ENCODE data around the gene SYNPR.

Gene SYNPR

DNA sequence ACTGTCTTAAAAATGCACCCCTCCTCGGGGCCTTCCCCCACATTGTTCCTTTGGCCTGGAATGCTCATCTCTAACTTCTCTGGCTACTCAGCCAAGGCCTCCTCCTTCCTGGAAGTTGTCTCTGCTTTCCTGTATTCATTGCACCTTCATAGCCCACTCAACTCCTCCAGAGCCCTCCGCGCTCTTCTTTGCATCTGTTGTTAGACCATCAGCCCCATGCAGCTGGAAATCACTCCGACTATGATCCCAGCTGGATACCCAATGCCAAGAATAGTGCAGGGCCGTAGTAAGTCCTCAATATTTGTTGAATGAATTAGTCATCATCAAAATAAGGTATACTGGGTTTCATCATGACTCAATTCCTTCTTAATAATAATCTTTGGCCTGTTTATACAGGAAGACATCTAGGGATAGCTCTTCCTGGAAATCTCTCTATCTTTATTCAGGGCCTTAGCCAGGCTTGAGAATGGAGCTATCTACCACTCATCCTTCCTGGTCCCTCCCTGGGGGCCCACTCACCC, 112.7 kb downstream of the SYNPR start:
- Mint-ChIP-seq H3K36me3 (no peaks in the 10 kb centered on the region), H3K27me3 (no peaks in the 10 kb centered on the region), H3K27ac (no peak overlapping the region), H3K9me3 (no peaks in the 10 kb centered on the region), H3K4me3 (no peak overlapping the region), H3K4me1 (no peaks in the 10 kb centered on the region)

DNA sequence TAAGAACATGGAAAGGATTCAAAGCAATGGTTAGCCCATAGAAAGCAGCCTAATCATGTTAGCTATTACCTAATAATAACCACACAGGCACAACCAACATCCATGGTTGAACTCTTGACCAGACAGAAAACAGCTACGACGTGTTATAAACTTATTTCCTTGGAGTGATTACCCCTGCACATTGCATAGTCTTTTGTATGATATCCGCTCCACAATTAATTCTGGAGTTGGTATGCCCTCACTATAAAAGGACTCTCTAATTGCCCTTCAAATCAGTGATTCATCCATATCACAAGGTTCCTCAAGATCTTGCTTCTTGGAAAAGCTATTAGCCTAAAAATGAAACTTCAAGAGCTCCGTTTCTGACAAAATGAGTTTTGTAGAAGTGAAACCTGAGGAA, 117.9 kb downstream of the SYNPR start:
- no peaks in the 10 kb centered on the region for H3K27me3 Mint-ChIP-seq
- H3K27ac Mint-ChIP-seq, result no peak overlapping the region
- H3K9me3 Mint-ChIP-seq, result no peaks in the 10 kb centered on the region
- H3K36me3 Mint-ChIP-seq, result no peaks in the 10 kb centered on the region
- H3K4me3 Mint-ChIP-seq, result no peak overlapping the region
- no peaks in the 10 kb centered on the region for H3K4me1 Mint-ChIP-seq

DNA sequence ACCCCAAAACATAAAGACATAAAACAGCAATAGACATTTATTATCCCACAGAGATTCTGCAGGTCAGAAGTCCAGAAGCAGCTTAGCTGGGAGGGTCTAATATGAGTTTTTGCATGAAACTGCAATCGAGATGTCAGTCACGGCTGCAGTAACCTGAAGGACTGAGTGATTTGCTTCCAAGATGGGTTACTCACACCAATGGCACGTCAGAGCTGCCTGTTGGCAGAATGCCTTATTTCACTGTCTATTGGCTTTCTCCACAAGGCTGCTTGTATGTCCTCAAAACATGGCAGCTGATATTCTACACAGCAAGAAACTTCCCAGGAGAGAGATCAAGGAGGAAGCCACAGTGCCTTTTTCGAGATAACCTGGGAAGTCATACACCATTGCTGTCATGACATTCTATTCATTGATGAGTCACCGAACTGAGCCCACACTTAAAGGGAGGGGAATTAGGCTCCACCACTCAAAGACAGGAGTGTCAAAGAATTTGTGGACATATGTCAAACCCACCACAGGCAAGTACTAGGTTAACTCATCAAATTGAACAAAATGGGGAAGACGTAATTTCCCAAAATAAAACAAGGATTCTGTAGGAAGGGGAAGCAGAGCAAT, 122.2 kb downstream of the SYNPR start:
- no peaks in the 10 kb centered on the region for H3K4me1 Mint-ChIP-seq
- no peak overlapping the region for H3K4me3 Mint-ChIP-seq
- no peaks in the 10 kb centered on the region for H3K27me3 Mint-ChIP-seq
- H3K27ac Mint-ChIP-seq, result no peak overlapping the region
- no peaks in the 10 kb centered on the region for H3K36me3 Mint-ChIP-seq
- H3K9me3 Mint-ChIP-seq, result no peaks in the 10 kb centered on the region

DNA sequence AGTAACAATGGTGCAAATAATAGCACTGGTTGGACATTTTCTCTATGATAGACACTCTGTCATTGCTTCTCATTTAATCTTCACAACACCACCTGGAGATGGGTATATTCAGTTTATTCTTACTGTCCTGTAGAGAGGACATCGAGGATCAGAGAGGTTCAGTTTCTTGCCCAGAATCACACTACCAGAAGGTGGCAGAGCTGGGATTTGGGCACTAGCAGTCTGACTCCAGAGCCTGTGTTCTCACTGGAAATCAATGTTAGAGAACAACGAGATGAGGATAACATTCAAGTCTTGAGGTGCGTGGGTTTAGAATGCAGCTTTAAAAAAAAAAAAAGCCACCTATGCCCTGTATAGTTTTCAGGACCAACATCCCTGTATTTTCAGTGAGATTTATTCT, 127.8 kb downstream of the SYNPR start:
- Mint-ChIP-seq H3K4me1 (no peaks in the 10 kb centered on the region), H3K4me3 (no peak overlapping the region), H3K36me3 (no peaks in the 10 kb centered on the region), H3K27me3 (peaks cover 2% of the 10 kb centered on the region), H3K27ac (no peak overlapping the region), H3K9me3 (peaks cover 5% of the 10 kb centered on the region)

DNA sequence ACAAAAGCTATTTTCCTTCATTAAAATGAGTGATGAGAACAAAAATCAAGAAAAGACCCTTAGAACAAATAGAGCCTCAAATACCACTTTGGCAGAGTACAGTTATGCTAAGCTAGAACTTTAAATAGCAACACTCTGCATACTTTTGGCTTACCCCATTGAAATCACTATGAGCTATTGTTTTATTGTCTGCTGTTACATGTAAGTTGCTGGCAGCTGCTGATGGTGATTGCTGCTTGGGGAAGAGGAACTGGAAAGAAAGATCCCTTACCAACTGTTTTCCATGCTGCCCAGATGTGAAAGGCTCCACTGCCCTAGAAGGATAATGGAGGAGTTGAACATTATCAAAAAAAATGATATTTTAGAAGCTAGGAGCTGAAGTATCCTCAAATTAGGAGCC, 135.4 kb downstream of the SYNPR start:
- H3K4me1 Mint-ChIP-seq, result no peaks in the 10 kb centered on the region
- no peak overlapping the region for H3K4me3 Mint-ChIP-seq
- H3K36me3 Mint-ChIP-seq, result no peaks in the 10 kb centered on the region
- peaks cover 2% of the 10 kb centered on the region for H3K27me3 Mint-ChIP-seq
- H3K27ac Mint-ChIP-seq, result no peak overlapping the region
- H3K9me3 Mint-ChIP-seq, result peaks cover 5% of the 10 kb centered on the region

DNA sequence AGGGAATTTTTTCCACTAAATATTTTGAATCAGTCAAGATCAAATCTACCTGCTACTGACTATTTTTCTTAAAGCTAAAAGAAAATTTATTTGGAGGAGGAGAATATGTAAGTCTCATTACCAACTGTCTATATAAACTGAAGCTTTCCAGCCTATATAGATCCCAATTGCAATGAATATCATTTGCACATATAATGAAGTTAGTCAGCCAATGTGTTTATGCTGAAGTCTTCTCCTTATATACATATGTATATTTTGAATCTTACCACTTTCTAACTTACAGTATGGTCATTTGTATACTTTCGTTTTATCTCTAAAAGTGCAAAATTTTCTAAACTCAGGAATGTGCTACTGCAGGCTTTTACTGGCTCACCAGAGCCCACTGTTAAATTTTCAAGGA, 136.5 kb downstream of the SYNPR start:
- Mint-ChIP-seq H3K27ac (no peak overlapping the region), H3K9me3 (no peaks in the 10 kb centered on the region), H3K4me3 (no peak overlapping the region), H3K36me3 (no peaks in the 10 kb centered on the region), H3K4me1 (no peaks in the 10 kb centered on the region), H3K27me3 (no peaks in the 10 kb centered on the region)

DNA sequence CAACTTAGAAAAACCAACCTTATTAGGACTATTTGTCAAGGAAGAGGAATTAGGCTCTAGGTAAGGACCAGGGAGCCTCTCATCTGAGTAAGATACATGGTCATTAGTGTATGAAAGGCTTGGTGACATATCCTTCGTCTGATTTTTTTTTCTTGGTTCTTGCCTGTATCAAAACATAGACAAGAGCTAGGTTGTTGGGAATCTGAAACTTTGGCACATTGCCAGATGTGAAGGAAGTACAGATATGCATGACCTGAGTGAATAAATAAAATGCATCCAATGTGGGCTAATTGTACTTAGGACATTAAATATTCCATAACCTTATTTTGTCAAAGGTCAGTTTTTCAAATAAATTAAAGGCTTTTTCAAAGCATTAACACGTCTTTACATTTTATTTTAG, 151.8 kb downstream of the SYNPR start:
- no peaks in the 10 kb centered on the region for H3K9me3 Mint-ChIP-seq
- H3K27me3 Mint-ChIP-seq, result no peaks in the 10 kb centered on the region
- no peak overlapping the region for H3K27ac Mint-ChIP-seq
- no peaks in the 10 kb centered on the region for H3K36me3 Mint-ChIP-seq
- H3K4me1 Mint-ChIP-seq, result no peaks in the 10 kb centered on the region
- H3K4me3 Mint-ChIP-seq, result no peak overlapping the region

DNA sequence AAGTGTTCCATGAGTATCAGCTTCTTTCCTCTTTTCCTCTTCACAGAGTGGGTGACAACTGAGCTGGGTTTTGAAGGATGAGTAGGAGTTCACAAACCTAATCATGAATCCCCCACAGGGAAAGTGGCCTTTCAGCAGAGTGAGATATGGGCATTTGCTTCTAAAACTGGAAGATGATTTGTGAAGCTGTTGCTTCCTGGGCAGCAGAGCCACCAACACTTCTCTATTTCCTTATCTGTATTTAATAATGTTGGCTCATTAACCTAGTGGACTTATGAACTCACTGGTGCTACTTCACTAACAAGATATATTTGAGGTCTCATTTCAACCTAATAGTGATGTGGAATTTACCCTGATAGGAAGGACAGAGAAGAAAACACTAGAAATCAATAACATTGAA, 152.8 kb downstream of the SYNPR start:
- Mint-ChIP-seq H3K4me1 (no peaks in the 10 kb centered on the region), H3K27me3 (no peaks in the 10 kb centered on the region), H3K36me3 (no peaks in the 10 kb centered on the region), H3K4me3 (no peak overlapping the region), H3K9me3 (no peaks in the 10 kb centered on the region), H3K27ac (no peak overlapping the region)

DNA sequence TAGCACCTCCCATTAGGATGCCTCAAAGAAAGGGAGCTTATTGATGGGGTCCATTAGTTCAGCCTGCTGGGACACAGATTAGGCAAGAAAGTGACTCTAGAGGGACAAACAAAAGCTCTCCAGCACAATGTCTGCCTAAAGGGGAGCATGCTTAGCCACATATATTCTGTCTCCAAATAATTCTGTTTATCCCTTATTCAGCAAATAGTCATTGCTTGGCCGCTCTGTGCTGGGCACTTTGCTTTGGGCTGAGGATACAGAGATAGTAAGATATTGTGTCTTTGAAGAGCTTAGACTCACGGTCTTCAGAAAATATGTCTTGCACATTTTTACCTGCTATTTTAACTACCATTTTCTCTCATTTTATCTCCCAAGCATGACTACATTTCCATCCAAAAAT, 159.8 kb downstream of the SYNPR start:
- H3K36me3 Mint-ChIP-seq, result no peaks in the 10 kb centered on the region
- H3K4me1 Mint-ChIP-seq, result no peaks in the 10 kb centered on the region
- H3K9me3 Mint-ChIP-seq, result no peaks in the 10 kb centered on the region
- H3K27me3 Mint-ChIP-seq, result no peaks in the 10 kb centered on the region
- H3K27ac Mint-ChIP-seq, result no peak overlapping the region
- no peak overlapping the region for H3K4me3 Mint-ChIP-seq

DNA sequence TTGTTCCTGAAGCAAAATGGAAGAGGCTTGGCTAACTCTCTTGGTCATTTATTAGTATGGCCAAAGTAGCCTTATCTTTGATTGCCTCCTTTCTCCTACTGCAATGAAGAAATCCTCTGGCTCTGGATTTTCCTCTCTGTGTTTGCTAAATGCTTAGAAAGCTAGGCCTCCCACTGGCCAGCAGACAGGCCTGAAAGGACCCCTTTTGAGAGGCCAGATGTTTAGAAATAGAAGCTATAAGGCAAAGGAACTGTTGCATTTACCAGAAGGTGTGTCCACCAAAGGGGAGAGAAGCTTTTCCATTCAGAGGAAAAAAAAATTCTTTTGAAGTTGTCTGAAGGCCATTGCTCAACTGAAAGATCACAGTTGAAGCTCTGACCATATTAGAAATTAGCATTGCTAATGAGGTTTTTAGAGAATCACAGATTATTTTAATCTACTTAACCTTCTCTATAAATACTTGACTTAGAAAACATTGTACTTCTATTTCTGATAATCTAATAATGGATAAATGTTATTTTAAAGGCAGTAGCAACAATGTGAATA, 160.8 kb downstream of the SYNPR start:
- Mint-ChIP-seq H3K4me1 (no peaks in the 10 kb centered on the region), H3K9me3 (no peaks in the 10 kb centered on the region), H3K4me3 (no peak overlapping the region), H3K36me3 (no peaks in the 10 kb centered on the region), H3K27ac (no peak overlapping the region), H3K27me3 (no peaks in the 10 kb centered on the region)

DNA sequence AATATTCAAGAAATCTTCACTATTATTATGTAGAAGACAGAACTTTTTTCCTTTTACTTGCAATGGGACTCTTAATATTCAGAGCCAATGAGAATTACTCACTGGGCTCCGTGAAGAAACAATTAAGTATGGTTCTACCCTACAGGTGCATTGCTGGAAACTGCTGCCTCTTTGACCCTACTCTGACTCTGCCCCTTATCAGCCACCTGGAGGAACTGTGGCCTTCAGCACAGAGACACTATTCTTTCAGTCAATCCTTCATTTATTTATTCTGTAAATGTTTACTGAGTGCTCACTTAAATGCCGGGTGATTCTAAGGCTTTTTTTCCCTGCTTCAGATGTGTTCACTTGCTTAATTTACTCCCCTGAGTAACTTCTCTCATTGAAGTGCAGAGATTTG, 163.2 kb downstream of the SYNPR start:
- H3K27ac Mint-ChIP-seq, result no peak overlapping the region
- H3K36me3 Mint-ChIP-seq, result no peaks in the 10 kb centered on the region
- H3K4me3 Mint-ChIP-seq, result no peak overlapping the region
- no peaks in the 10 kb centered on the region for H3K4me1 Mint-ChIP-seq
- no peaks in the 10 kb centered on the region for H3K9me3 Mint-ChIP-seq
- no peaks in the 10 kb centered on the region for H3K27me3 Mint-ChIP-seq

DNA sequence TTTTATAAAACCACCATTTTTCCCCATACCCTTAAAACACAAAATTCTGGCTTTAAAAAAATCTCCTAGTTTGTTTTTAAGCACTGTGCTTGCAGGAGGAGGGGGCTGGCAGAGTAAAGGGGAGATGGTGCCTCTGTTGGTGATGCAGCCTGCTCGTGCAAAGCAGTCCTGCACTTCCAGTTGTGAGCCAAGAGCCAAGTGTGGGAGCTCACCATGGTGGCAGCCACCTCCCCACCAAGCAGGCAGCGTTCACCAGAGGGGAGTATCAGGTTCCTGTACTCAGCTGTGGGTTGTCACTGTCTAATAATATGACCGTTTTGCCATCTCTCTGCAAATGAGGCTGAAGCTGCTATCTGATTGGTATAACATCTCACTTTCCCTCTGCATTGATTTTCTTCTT, 164.8 kb downstream of the SYNPR start:
- H3K36me3 Mint-ChIP-seq, result no peaks in the 10 kb centered on the region
- H3K4me1 Mint-ChIP-seq, result no peaks in the 10 kb centered on the region
- H3K4me3 Mint-ChIP-seq, result no peak overlapping the region
- H3K27me3 Mint-ChIP-seq, result no peaks in the 10 kb centered on the region
- no peak overlapping the region for H3K27ac Mint-ChIP-seq
- H3K9me3 Mint-ChIP-seq, result no peaks in the 10 kb centered on the region

DNA sequence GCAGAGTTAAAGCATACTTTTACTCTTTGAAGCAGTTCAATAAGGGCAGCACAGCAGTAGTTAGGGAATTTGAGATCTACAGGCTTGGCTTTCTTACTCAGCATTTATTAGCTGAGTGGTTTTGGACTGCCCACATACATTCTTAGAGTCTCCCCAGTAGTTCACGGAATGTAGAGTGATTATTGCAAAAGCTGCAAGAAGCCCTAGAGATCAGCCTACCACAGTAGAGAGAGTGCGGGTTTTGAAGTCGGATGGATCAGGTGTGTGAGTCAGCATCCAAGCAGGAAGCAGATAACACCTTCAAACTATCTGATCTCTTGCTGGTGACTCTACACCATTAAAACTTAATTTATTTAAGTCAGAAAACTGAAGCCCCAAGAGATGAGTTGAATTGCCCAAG, 171.9 kb downstream of the SYNPR start:
- no peaks in the 10 kb centered on the region for H3K36me3 Mint-ChIP-seq
- H3K9me3 Mint-ChIP-seq, result no peaks in the 10 kb centered on the region
- H3K27ac Mint-ChIP-seq, result no peak overlapping the region
- no peaks in the 10 kb centered on the region for H3K4me1 Mint-ChIP-seq
- no peak overlapping the region for H3K4me3 Mint-ChIP-seq
- H3K27me3 Mint-ChIP-seq, result no peaks in the 10 kb centered on the region

DNA sequence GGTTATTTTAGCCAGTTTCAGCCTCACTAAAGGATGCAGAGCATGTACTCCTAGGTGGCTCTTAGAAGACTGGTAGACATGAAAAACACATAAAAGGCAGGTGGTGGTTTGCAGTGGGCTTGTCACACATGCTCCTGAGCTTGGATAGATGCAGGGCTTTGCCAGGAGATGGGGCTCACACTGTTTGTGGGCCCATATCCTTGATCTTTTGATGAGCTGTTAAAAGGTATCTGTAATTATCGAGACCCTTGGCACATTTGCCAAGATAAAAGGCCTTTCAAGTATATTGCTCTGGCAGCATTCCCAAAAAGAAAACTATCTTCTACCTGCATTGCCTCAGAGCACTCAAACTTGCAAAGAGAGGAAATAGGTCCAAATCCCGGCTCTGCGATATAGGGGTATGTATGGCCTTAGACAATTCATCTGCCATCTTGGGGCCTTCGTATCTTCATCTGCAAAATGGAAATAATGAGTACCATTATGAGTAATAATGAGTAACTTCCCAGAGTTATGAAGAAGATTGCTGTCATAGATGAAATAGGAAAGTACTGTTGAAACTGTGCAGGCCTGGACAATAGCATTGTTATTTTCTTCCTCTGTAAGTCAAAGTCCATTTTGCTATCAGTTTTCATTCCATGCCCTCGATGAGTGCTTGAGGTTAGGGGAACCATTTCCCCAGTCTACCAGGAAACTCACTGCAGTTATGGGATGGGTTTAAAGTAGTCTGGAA, 172.7 kb downstream of the SYNPR start:
- Mint-ChIP-seq H3K4me1 (no peaks in the 10 kb centered on the region), H3K36me3 (no peaks in the 10 kb centered on the region), H3K27me3 (no peaks in the 10 kb centered on the region), H3K9me3 (no peaks in the 10 kb centered on the region), H3K4me3 (no peak overlapping the region), H3K27ac (no peak overlapping the region)

DNA sequence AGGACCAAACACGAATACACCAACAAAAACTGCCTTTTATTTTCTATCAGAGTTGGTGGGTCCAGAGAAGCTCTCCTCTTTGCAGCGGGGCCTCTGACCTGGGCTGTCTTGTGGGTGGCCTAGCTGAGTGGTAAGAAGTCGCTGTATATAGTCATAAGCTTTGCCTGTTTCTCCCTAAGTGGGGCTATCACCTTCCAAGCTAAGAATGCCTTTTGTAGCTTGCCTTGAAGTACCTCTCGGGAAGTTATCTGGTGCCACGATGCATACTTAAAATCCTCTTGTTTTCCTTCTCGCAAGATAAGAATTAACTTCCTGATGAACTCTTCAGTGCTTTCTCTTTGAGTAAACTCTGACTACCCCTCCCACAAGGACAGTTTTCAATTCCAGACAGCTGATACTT, 178.8 kb downstream of the SYNPR start:
- Mint-ChIP-seq H3K9me3 (no peaks in the 10 kb centered on the region), H3K4me1 (no peaks in the 10 kb centered on the region)

DNA sequence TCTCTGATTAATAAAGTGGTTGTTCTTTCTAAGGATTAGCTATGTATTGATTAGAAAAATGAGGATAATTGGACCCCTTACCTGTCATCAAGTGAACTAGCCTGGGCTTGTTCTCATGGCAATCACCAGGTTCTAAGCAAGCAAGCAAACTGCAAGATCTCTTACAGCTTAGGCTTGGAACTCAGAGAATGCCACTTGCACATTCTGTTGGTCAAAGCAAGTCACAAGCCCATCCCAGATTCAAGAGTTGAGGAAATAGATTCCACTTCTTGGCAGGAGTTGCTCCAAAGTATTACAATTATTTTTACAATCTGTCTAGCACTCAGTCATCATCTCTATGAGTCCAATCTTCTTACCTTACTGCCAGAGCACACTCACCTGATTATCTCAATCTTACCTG, 180.3 kb downstream of the SYNPR start:
- H3K27ac Mint-ChIP-seq, result no peak overlapping the region
- H3K4me1 Mint-ChIP-seq, result no peaks in the 10 kb centered on the region
- H3K27me3 Mint-ChIP-seq, result no peaks in the 10 kb centered on the region
- no peaks in the 10 kb centered on the region for H3K9me3 Mint-ChIP-seq
- no peaks in the 10 kb centered on the region for H3K36me3 Mint-ChIP-seq
- H3K4me3 Mint-ChIP-seq, result no peak overlapping the region

More for the DNA sequence above, 178.8 kb downstream of the SYNPR start:
- Mint-ChIP-seq H3K4me3 (no peak overlapping the region), H3K36me3 (no peaks in the 10 kb centered on the region), H3K27me3 (no peaks in the 10 kb centered on the region), H3K27ac (no peak overlapping the region)
